HCT116 (cell line): ENCODE data around the gene ABCC1. TPM values are rescaled to one million over a fixed set of nuclear protein-coding genes. Genes with fewer than 3 reads are reported as not detected.
A peak's percentile ranks its signal among the peaks of the same experiment; 100 is the strongest.

ENCODE experiments used
- ATAC-seq: fragments of 200-7000 bp; cut with Tn5 transposase; 2 replicates; pipeline ENCODE4 v1.9.1; 2020; ENCODE audit warnings: mild to moderate bottlenecking, moderate library complexity
- BruUV-seq: library from RNA; stranded (reverse); fragments of 400-500 nt; replicated peaks from 2 replicates; lab custom pipeline; 2021; lab: Mats Ljungman, UMichigan
- CTCF ChIA-PET: fragments of 300-600 bp; sonication (Branson Sonifier 250); formaldehyde crosslinking; loops from one replicate; lab custom pipeline; 2021; ENCODE audit warnings: antibody characterized with exemption; lab: Charles Lee
- POLR2A ChIA-PET: fragments of 300-600, 350-600 bp; sonication (Branson Sonifier 250); formaldehyde crosslinking; loops from one replicate; lab custom pipeline; 2021; ENCODE audit warnings: antibody characterized with exemption; lab: Charles Lee
- RAD21 ChIA-PET, 2 experiments: fragments of 300-600 bp; sonication (Branson Sonifier 250); formaldehyde crosslinking; loops; one replicate each; lab custom pipeline; 2023; ENCODE audit warnings: low total read pairs in 2 of 2; ENCODE audit not compliant: uncharacterized antibody in 2 of 2, unreplicated experiment in 2 of 2, low non-redundant PET in 1 of 2; lab: Charles Lee
- DNase-seq: peaks from one replicate; pipeline ENCODE4 v3.0.0-alpha.2; 2010; ENCODE audit warnings: low read depth, low spot score
- H2AFZ ChIP-seq: fragments of 200-600 bp; shearing (Covaris generic), sonication (generic); 2 replicates; pipeline ENCODE4 v1.6.1; 2017; ENCODE audit warnings: low read depth, mixed run types, mixed read lengths, antibody characterized with exemption, low read length; ENCODE audit not compliant: poor library complexity, severe bottlenecking
- H3K27ac ChIP-seq: 2 replicates; pipeline ENCODE4 v1.5.1; 2012; ENCODE audit warnings: low read depth, low read length
- H3K27me3 ChIP-seq: fragments of 200-600 bp; sonication (generic); 2 replicates; pipeline ENCODE4 v1.6.1; 2016; ENCODE audit warnings: mixed run types, low read length, mixed read lengths; ENCODE audit not compliant: insufficient read depth
- H3K36me3 ChIP-seq, 2 experiments: fragments of 200-500 bp in 1 of 2; fragments of 200-600 bp in 1 of 2; sonication (Bioruptor generic) in 1 of 2; sonication (generic) in 1 of 2; 2 replicates each; pipeline versions ENCODE4 v1.5.1 to v1.6.1; 2014 to 2016; ENCODE audit warnings: low read length in 2 of 2, inconsistent platforms in 1 of 2, mixed read lengths in 1 of 2, mixed run types in 1 of 2; ENCODE audit not compliant: insufficient read depth in 2 of 2, control insufficient read depth in 1 of 2
- H3K4me1 ChIP-seq, 2 experiments: fragments of 200-600 bp in 1 of 2; sonication (generic) in 1 of 2; 2 replicates each; pipeline versions ENCODE4 v1.5.1 to v1.6.1; 2012 to 2017; ENCODE audit warnings: low read length in 2 of 2, inconsistent platforms in 1 of 2, mild to moderate bottlenecking in 1 of 2, mixed read lengths in 1 of 2, mixed run types in 1 of 2, moderate library complexity in 1 of 2; ENCODE audit not compliant: insufficient read depth in 2 of 2, control insufficient read depth in 1 of 2
- H3K4me2 ChIP-seq: fragments of 200-600 bp; sonication (generic); 2 replicates; pipeline ENCODE4 v1.6.1; 2017; ENCODE audit warnings: mixed run types, low read length, mixed read lengths
- H3K4me3 ChIP-seq, 2 experiments: fragments of 200-600 bp in 1 of 2; sonication (generic) in 1 of 2; replicated peaks in 1 of 2; 2 replicates each; pipeline ENCODE4 v1.5.1; 2011 to 2016; ENCODE audit warnings: low read length in 2 of 2, control low read depth in 1 of 2, low read depth in 1 of 2, mild to moderate bottlenecking in 1 of 2, mixed read lengths in 1 of 2, mixed run types in 1 of 2
- H3K79me2 ChIP-seq: fragments of 200-600 bp; sonication (generic); 2 replicates; pipeline ENCODE4 v1.6.1; 2017; ENCODE audit warnings: mild to moderate bottlenecking, mixed run types, low read length, moderate library complexity, mixed read lengths; ENCODE audit not compliant: insufficient read depth
- H3K9ac ChIP-seq: fragments of 200-600 bp; sonication (generic); 2 replicates; pipeline ENCODE4 v1.6.1; 2016; ENCODE audit warnings: low read length, mixed read lengths
- H3K9me2 ChIP-seq: fragments of 200-600 bp; sonication (generic), shearing (Covaris generic); 2 replicates; pipeline ENCODE4 v1.6.1; 2017; ENCODE audit warnings: mixed run types, mild to moderate bottlenecking, moderate library complexity; ENCODE audit not compliant: insufficient read depth
- H3K9me3 ChIP-seq, 2 experiments: fragments of 200-500 bp in 1 of 2; fragments of 200-600 bp in 1 of 2; sonication (Bioruptor generic) in 1 of 2; sonication (generic) in 1 of 2; 2 replicates each; pipeline ENCODE4 v1.6.1; 2014 to 2017; ENCODE audit warnings: low read length in 2 of 2, mixed read lengths in 2 of 2, inconsistent platforms in 1 of 2, low read depth in 1 of 2, mild to moderate bottlenecking in 1 of 2, mixed run types in 1 of 2, moderate library complexity in 1 of 2; ENCODE audit not compliant: control insufficient read depth in 1 of 2, insufficient read depth in 1 of 2
- H4K20me1 ChIP-seq: fragments of 200-600 bp; sonication (generic), shearing (Covaris generic); 2 replicates; pipeline ENCODE4 v1.6.1; 2017; ENCODE audit warnings: mixed run types, mild to moderate bottlenecking, moderate library complexity; ENCODE audit not compliant: insufficient read depth
- CBX3 ChIP-seq: IDR thresholded peaks from 2 replicates; pipeline ENCODE4 v1.6.1; 2012; ENCODE audit warnings: low read depth
- EGR1 ChIP-seq: IDR thresholded peaks from 2 replicates; pipeline ENCODE4 v1.6.1; 2012; ENCODE audit warnings: low read depth
- ELF1 ChIP-seq: IDR thresholded peaks from 2 replicates; pipeline ENCODE4 v1.6.1; 2012; ENCODE audit warnings: low read depth, borderline replicate concordance
- FOSL1 ChIP-seq: IDR thresholded peaks from 2 replicates; pipeline ENCODE4 v1.6.1; 2012; ENCODE audit warnings: low read depth
- JUND ChIP-seq: IDR thresholded peaks from 2 replicates; pipeline ENCODE4 v1.6.1; 2012
- POLR2A ChIP-seq: IDR thresholded peaks from 2 replicates; pipeline ENCODE4 v1.7.0; 2011; ENCODE audit warnings: borderline replicate concordance; ENCODE audit not compliant: insufficient read depth, insufficient read length; ENCODE audit errors: extremely low read depth
- POLR2AphosphoS5 ChIP-seq: IDR thresholded peaks from 2 replicates; pipeline ENCODE4 v1.6.1; 2011; ENCODE audit warnings: mild to moderate bottlenecking, low read depth, low read length, moderate library complexity
- SIN3A ChIP-seq: IDR thresholded peaks from 2 replicates; pipeline ENCODE4 v1.6.1; 2012; ENCODE audit warnings: low read depth
- SP1 ChIP-seq: IDR thresholded peaks from 2 replicates; pipeline ENCODE4 v1.6.1; 2012; ENCODE audit warnings: low read depth
- TCF7L2 ChIP-seq: IDR thresholded peaks from 2 replicates; pipeline ENCODE4 v1.7.0; 2011; ENCODE audit warnings: borderline replicate concordance, inconsistent platforms; ENCODE audit not compliant: insufficient read depth, insufficient read length; ENCODE audit errors: extremely low read depth
- intact Hi-C: fragments of 100-400 bp; cut with micrococcal nuclease; formaldehyde crosslinking; loops from 2 replicates; pipeline ENCODE4 v1.10.0; 2022
- total RNA-seq: library from RNA; stranded (reverse); gene quantifications from one replicate; pipeline ENCODE4 v1.2.1, GENCODE V29; 2021; ENCODE audit not compliant: unreplicated experiment
- TF ChIP-seq, protein P1 (sequence below): IDR thresholded peaks from 2 replicates; pipeline ENCODE4 v1.6.1; 2012; ENCODE audit warnings: low read depth

Gene ABCC1
- total RNA-seq, 1 experiment from 2014 or later: 61.9 TPM

DNA sequence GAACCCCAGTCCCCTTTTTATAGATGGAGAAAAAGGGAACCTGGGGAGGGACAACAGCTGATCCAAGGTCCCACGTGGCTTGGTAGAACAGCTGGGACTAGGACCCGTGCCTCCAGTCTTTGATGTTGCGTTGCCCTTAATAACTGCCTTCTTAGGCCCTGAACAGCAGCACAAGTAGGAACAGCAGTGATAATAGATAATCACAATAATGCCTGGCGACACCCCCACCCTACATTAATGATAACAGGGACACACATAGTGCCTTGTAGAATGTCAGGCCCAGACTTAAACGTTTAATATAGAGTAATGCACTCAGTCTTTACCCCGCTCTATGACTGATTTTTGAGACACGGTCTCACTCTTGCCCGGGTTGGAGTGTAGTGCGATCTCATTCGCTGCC, 177.5 kb downstream of the ABCC1 start:
- POLR2A ChIA-PET: no interaction called here
- no peak overlapping the region for H2AFZ ChIP-seq
- no peaks in the 10 kb centered on the region for H3K27me3 ChIP-seq
- no peak overlapping the region for H3K27ac ChIP-seq
- CTCF ChIA-PET: interaction anchor here (0.7 to 2.2 kb wide), 3 partner anchors 21 to 349 kb away, joined by 3 to 19 read pairs (median 13); no protein-coding TSS in a partner anchor
- RAD21 ChIA-PET: no interaction called here
- H3K4me3 ChIP-seq: no peak overlapping the region
- H4K20me1 ChIP-seq: no peaks in the 10 kb centered on the region
- BruUV-seq: no TSS peak
- H3K79me2 ChIP-seq: no peaks in the 10 kb centered on the region
- DNase-seq: no peak
- H3K4me2 ChIP-seq: no peak overlapping the region
- no peak overlapping the region for H3K9ac ChIP-seq
- no peaks in the 10 kb centered on the region for H3K9me2 ChIP-seq
- peaks cover 5 to 8% of the 10 kb centered on the region in 2 experiments; a peak in 2 of 4 replicates for H3K9me3 ChIP-seq
- ATAC-seq: 0 out of 2 replicates have a peak, but pooled peaks have one; percentile 9
- TF ChIP-seq TCF7L2 (no peak), CBX3 (no peak), FOSL1 (no peak), EGR1 (no peak), SIN3A (no peak), POLR2AphosphoS5 (no peak), SP1 (no peak), JUND (no peak), ELF1 (no peak), POLR2A (no peak)
- TF ChIP-seq, protein P1, sequence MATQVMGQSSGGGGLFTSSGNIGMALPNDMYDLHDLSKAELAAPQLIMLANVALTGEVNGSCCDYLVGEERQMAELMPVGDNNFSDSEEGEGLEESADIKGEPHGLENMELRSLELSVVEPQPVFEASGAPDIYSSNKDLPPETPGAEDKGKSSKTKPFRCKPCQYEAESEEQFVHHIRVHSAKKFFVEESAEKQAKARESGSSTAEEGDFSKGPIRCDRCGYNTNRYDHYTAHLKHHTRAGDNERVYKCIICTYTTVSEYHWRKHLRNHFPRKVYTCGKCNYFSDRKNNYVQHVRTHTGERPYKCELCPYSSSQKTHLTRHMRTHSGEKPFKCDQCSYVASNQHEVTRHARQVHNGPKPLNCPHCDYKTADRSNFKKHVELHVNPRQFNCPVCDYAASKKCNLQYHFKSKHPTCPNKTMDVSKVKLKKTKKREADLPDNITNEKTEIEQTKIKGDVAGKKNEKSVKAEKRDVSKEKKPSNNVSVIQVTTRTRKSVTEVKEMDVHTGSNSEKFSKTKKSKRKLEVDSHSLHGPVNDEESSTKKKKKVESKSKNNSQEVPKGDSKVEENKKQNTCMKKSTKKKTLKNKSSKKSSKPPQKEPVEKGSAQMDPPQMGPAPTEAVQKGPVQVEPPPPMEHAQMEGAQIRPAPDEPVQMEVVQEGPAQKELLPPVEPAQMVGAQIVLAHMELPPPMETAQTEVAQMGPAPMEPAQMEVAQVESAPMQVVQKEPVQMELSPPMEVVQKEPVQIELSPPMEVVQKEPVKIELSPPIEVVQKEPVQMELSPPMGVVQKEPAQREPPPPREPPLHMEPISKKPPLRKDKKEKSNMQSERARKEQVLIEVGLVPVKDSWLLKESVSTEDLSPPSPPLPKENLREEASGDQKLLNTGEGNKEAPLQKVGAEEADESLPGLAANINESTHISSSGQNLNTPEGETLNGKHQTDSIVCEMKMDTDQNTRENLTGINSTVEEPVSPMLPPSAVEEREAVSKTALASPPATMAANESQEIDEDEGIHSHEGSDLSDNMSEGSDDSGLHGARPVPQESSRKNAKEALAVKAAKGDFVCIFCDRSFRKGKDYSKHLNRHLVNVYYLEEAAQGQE: no peak
- 0 out of 4 replicates have a peak, but pooled peaks cover 0 to 3% of the 10 kb centered on the region in 2 experiments for H3K4me1 ChIP-seq
- peaks cover 36 to 48% of the 10 kb centered on the region in 2 experiments for H3K36me3 ChIP-seq
- intact Hi-C loops: loop anchor here (1.0 to 10.0 kb wide), 3 partner anchors 252 to 422 kb away; no protein-coding TSS in a partner anchor
